ENCODE data around the gene AQP12B.

DNA sequence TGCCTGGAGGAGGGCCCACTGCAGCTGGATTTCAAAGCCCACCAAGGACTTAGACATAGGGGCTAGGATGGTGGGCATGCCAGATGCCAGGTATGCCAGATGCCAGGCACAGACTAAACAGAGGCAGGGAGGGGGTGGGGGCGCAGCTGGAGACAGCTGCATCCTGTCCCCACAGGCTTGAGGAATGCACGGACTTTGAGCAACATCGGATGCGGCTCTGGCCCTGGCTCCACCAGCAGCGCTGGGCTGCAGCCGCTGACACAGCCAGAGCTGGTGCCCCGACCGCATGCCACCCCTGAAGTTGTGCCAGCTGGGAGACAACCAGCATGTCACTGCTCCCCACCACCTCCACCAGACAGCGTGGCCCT lies 48.5 kb upstream of the AQP12B start:
- TF ChIP-seq GATA3 (IDR thresholded peaks at IDR 0.05; ENCODE audit: low read depth, low read length) (no peak), GATA2 (IDR thresholded peaks at IDR 0.05; ENCODE audit: low read depth, low read length) (no peak)

All from SH-SY5Y (cell line).